Left lung (tissue), 10 donors: Measurements from ENCODE around the gene ADGRB3. TPM values are rescaled to one million over a fixed set of nuclear protein-coding genes. Genes with fewer than 3 reads are reported as not detected.
A peak's percentile ranks its signal among the peaks of the same experiment; 100 is the strongest.

Experiments used
- ATAC-seq: fragments of 200-7000 bp; cut with Tn5 transposase; one replicate; pipeline ENCODE4 v1.9.1; 2020; ENCODE audit warnings: moderate library complexity
- DNase-seq, 4 donors: peaks; one replicate each; pipeline ENCODE4 v3.0.0-alpha.2; 2013 to 2020
- H3K27ac ChIP-seq, 2 donors: fragments of 200-600 bp; sonication (generic) in 1 of 2; one replicate each; pipeline versions ENCODE4 v1.5.0 to v1.8.0; 2020 to 2021
- H3K27me3 ChIP-seq, 2 donors: fragments of 200-600 bp; sonication (generic) in 1 of 2; one replicate each; pipeline versions ENCODE4 v1.5.0 to v1.8.0; 2020 to 2021
- H3K36me3 ChIP-seq, 2 donors: fragments of 200-600 bp; sonication (generic) in 1 of 2; one replicate each; pipeline versions ENCODE4 v1.5.0 to v1.8.0; 2020 to 2021
- H3K4me1 ChIP-seq, 2 donors: fragments of 200-600 bp; one replicate each; pipeline ENCODE4 v1.8.0; 2021
- H3K4me3 ChIP-seq, 2 donors: fragments of 200-600 bp; sonication (generic) in 1 of 2; one replicate each; pipeline versions ENCODE4 v1.5.0 to v1.8.0; 2020 to 2021; ENCODE audit warnings: mild to moderate bottlenecking in 1 of 2
- H3K9me3 ChIP-seq, 2 donors: fragments of 200-600 bp; sonication (generic) in 1 of 2; one replicate each; pipeline versions ENCODE4 v1.5.0 to v1.8.0; 2020 to 2021
- CTCF ChIP-seq, 2 donors: fragments of 200-600 bp; sonication (generic) in 1 of 2; IDR thresholded peaks; one replicate each; pipeline versions ENCODE4 v1.5.0 to v1.8.0; 2021; ENCODE audit warnings: antibody characterized with exemption in 2 of 2
- intact Hi-C, 2 donors: fragments of 100-400 bp; cut with DNase I; formaldehyde crosslinking; loops; one replicate each; pipeline versions ENCODE4 v1.11.2 to v1.14.2; 2022
- polyA plus RNA-seq, 6 donors: library from polyadenylated mRNA; unstranded; fragments of 120-200 nt; gene quantifications; one replicate each; pipeline ENCODE4 v1.2.1, GENCODE V29; 2013; ENCODE audit not compliant: insufficient read length in 6 of 6
- total RNA-seq, 2 donors: library from RNA; stranded (reverse); fragmentation: NEBNext Ultra II Directional; extraction: Animal tissue kit (Norgen Biotek cat#: 25700); gene quantifications; one replicate each; pipeline ENCODE4 v1.2.1, GENCODE V29; 2021
- donor health status: DM: no; HTN: yes; CAD: no.
- donor health status: DM: no; HTN: no; CAD: no.

Gene ADGRB3
- total and polyA plus RNA-seq, 8 donors, result 2.0 to 22.4 (median 13.7) TPM

GRCh38 chr6:68988698-68989097, 353.6 kb downstream of the ADGRB3 start:
- DNase-seq, result no peak
- H3K9me3 ChIP-seq, result no peaks in the 10 kb centered on the region
- H3K36me3 ChIP-seq, result no peaks in the 10 kb centered on the region
- intact Hi-C loops, result no loop called here
- H3K4me3 ChIP-seq, result no peak overlapping the region
- no peak for ATAC-seq
- H3K27ac ChIP-seq, result no peak overlapping the region
- H3K4me1 ChIP-seq, result no peaks in the 10 kb centered on the region
- TF ChIP-seq CTCF (IDR thresholded peaks at IDR 0.05), result no peak
- H3K27me3 ChIP-seq, result no peaks in the 10 kb centered on the region

- no peak for ATAC-seq
- no peaks in the 10 kb centered on the region for H3K36me3 ChIP-seq
- no peaks in the 10 kb centered on the region for H3K9me3 ChIP-seq
- intact Hi-C loops, result no loop called here
- TF ChIP-seq CTCF (IDR thresholded peaks at IDR 0.05), result no peak
- no peak overlapping the region for H3K4me3 ChIP-seq
- no peaks in the 10 kb centered on the region for H3K4me1 ChIP-seq
- DNase-seq, result no peak
- H3K27ac ChIP-seq, result no peak overlapping the region
- H3K27me3 ChIP-seq, result no peaks in the 10 kb centered on the region
These were observed 355.2 kb downstream of the ADGRB3 start for GRCh38 chr6:68990317-68990716.

- no peak for ATAC-seq
- no peak overlapping the region for H3K4me3 ChIP-seq
These were observed 358.8 kb downstream of the ADGRB3 start for GRCh38 chr6:68993911-68994310.

GRCh38 chr6:68994521-68994920, 359.4 kb downstream of the ADGRB3 start:
- intact Hi-C loops, result no loop called here
- no peak for TF ChIP-seq CTCF (IDR thresholded peaks at IDR 0.05)
- H3K27ac ChIP-seq, result no peak overlapping the region
- H3K4me1 ChIP-seq, result no peaks in the 10 kb centered on the region
- no peaks in the 10 kb centered on the region for H3K9me3 ChIP-seq
- ATAC-seq, result no peak
- H3K4me3 ChIP-seq, result no peak overlapping the region
- DNase-seq, result peak in 1 of 4 donors; percentile 9
- no peaks in the 10 kb centered on the region for H3K36me3 ChIP-seq
- no peaks in the 10 kb centered on the region for H3K27me3 ChIP-seq

More at GRCh38 chr6:68993911-68994310, 358.8 kb downstream of the ADGRB3 start:
- no peaks in the 10 kb centered on the region for H3K36me3 ChIP-seq
- DNase-seq, result no peak
- TF ChIP-seq CTCF (IDR thresholded peaks at IDR 0.05), result no peak
- no peaks in the 10 kb centered on the region for H3K9me3 ChIP-seq
- intact Hi-C loops, result no loop called here
- no peak overlapping the region for H3K27ac ChIP-seq
- H3K27me3 ChIP-seq, result no peaks in the 10 kb centered on the region
- no peaks in the 10 kb centered on the region for H3K4me1 ChIP-seq

- intact Hi-C loops, result no loop called here
- Histone ChIP-seq H3K36me3 (no peaks in the 10 kb centered on the region), H3K9me3 (no peaks in the 10 kb centered on the region), H3K27me3 (no peaks in the 10 kb centered on the region), H3K4me3 (no peak overlapping the region), H3K4me1 (no peaks in the 10 kb centered on the region), H3K27ac (no peak overlapping the region)
- no peak for DNase-seq
- ATAC-seq, result no peak
- TF ChIP-seq CTCF (IDR thresholded peaks at IDR 0.05), result no peak
These were observed 370.1 kb downstream of the ADGRB3 start for GRCh38 chr6:69005199-69005598.
